Pancreas (tissue), 10 donors: ENCODE results near the gene PIK3CB. TPM values are rescaled to one million over a fixed set of nuclear protein-coding genes. Genes with fewer than 3 reads are reported as not detected.

Source experiments
- ATAC-seq, 4 donors: fragments of 200-7000 bp; cut with Tn5 transposase; one replicate each; pipeline versions ENCODE4 v1.8.0 to v1.9.1; 2020; ENCODE audit warnings: mild to moderate bottlenecking in 4 of 4, moderate library complexity in 4 of 4
- DNase-seq, 6 donors: peaks; one replicate each; pipeline ENCODE4 v3.0.0-alpha.2; 2020
- FAIRE-seq: peaks from 2 replicates; lab custom pipeline; 2012; peaks lifted over from hg19 to GRCh38; lab: Jason Lieb, UNC
- H3K27ac ChIP-seq, 4 donors: fragments of 200-600 bp; sonication (generic); 1 replicate in 3 of 4; 2 replicates in 1 of 4; pipeline versions ENCODE4 v1.5.0 to v1.8.0; 2020
- H3K27me3 ChIP-seq, 4 donors: fragments of 200-600 bp; one replicate each; pipeline ENCODE4 v1.8.0; 2021
- H3K36me3 ChIP-seq, 3 donors: fragments of 200-600 bp; sonication (generic) in 1 of 3; one replicate each; pipeline versions ENCODE4 v1.5.0 to v1.8.0; 2020 to 2021
- H3K4me1 ChIP-seq, 3 donors: fragments of 200-600 bp; one replicate each; pipeline ENCODE4 v1.8.0; 2021
- H3K4me3 ChIP-seq, 4 donors: fragments of 200-600 bp; sonication (generic) in 2 of 4; one replicate each; pipeline versions ENCODE4 v1.5.0 to v1.8.0; 2020 to 2021
- H3K9me3 ChIP-seq, 4 donors: fragments of 200-600 bp; one replicate each; pipeline ENCODE4 v1.8.0; 2021
- CTCF ChIP-seq, 4 donors: fragments of 200-600 bp; sonication (generic) in 3 of 4; IDR thresholded peaks; one replicate each; pipeline versions ENCODE4 v1.5.0 to v1.8.0; 2021; ENCODE audit warnings: antibody characterized with exemption in 4 of 4
- WGBS, 2 donors: extraction: QIAGEN DNeasy Blood & Tissue Kit; methylation state at CpG; one replicate each; pipeline ENCODE4 v1.1.7; 2013; 5-methylcytosine and 5-hydroxymethylcytosine counted together
- intact Hi-C, 3 donors: fragments of 100-400 bp; cut with DNase I; formaldehyde crosslinking; loops; one replicate each; pipeline versions ENCODE4 v1.11.1 to v1.14.2; 2022
- polyA plus RNA-seq, 2 donors: library from polyadenylated mRNA; stranded (reverse); fragments of 200-250 nt; gene quantifications; one replicate each; pipeline ENCODE4 v1.2.3, GENCODE V29; 2013
- total RNA-seq, 6 donors: library from RNA; stranded (reverse); fragmentation: NEBNext Ultra II Directional in 4 of 6; extraction: Animal tissue kit (Norgen Biotek cat#: 25700) in 4 of 6; gene quantifications; one replicate each; pipeline versions ENCODE4 v1.2.1 to v1.2.4, GENCODE V29; 2021 to 2023
- donor health status: healthy with polysubstance abuse.
- donor health status: DM: no; HTN: no; CAD: no; lungs with moderate emphysema.
- donor health status: DM: no; HTN: no; CAD: no.
- donor health status: control.
- donor health status: control.
- donor health status: Bipolar disorder and iron deficiency.
- donor health status: DM: yes; HTN: yes; CAD: no.
- donor health status: DM: no; HTN: no; CAD: no.
- donor health status: DM: no; HTN: no; CAD: no.
- donor health status: DM: yes; HTN: yes; CAD: no.

The PIK3CB gene
- total and polyA plus RNA-seq, 8 donors = 8.2 to 36.4 (median 24.4) TPM

- H3K27me3 ChIP-seq = no peaks in the 10 kb centered on the region
- WGBS, 2 donors = 96 to 97% methylated on average over 1 of the region's 1 CpG
Measured at GRCh38 chr3:138675393-138675792, 159.3 kb downstream of the PIK3CB start.

GRCh38 chr3:138673641-138674530, 160.8 kb downstream of the PIK3CB start:
- H3K4me1 ChIP-seq = peaks cover 7 to 44% (median 42%) of the 10 kb centered on the region in 3 donors
- no peak for DNase-seq
- WGBS, 2 donors = 49 to 62% methylated on average over 4 of the region's 4 CpGs
- peak; percentile 53 to 70 (median 66) for ATAC-seq
- no peak overlapping the region for H3K4me3 ChIP-seq
- peak overlapping the region in 2 of 4 donors; percentile 68 to 74 for H3K27ac ChIP-seq
- H3K9me3 ChIP-seq = no peaks in the 10 kb centered on the region
- no peaks in the 10 kb centered on the region for H3K36me3 ChIP-seq
- TF ChIP-seq CTCF (IDR thresholded peaks at IDR 0.05) = no peak
- H3K27me3 ChIP-seq = no peaks in the 10 kb centered on the region
- intact Hi-C loops = no loop called here
- FAIRE-seq = no peak

More at GRCh38 chr3:138675393-138675792, 159.3 kb downstream of the PIK3CB start:
- intact Hi-C loops = no loop called here
- Histone ChIP-seq H3K27ac (no peak overlapping the region), H3K9me3 (no peaks in the 10 kb centered on the region), H3K4me1 (peaks cover 6 to 39% (median 32%) of the 10 kb centered on the region in 3 donors), H3K36me3 (no peaks in the 10 kb centered on the region), H3K4me3 (no peak overlapping the region)
- ATAC-seq (no peak), DNase-seq (no peak), FAIRE-seq (no peak)
- no peak for TF ChIP-seq CTCF (IDR thresholded peaks at IDR 0.05)

GRCh38 chr3:138670407-138670806, 164.3 kb downstream of the PIK3CB start:
- no peak for TF ChIP-seq CTCF (IDR thresholded peaks at IDR 0.05)
- Histone ChIP-seq H3K4me1 (peaks cover 11 to 54% (median 41%) of the 10 kb centered on the region in 3 donors), H3K36me3 (no peaks in the 10 kb centered on the region), H3K4me3 (no peak overlapping the region), H3K9me3 (no peaks in the 10 kb centered on the region), H3K27ac (peak overlapping the region in 2 of 4 donors; percentile 4 to 6), H3K27me3 (no peaks in the 10 kb centered on the region)
- intact Hi-C loops = no loop called here
- DNase-seq (no peak), FAIRE-seq (no peak), ATAC-seq (peak; percentile 28 to 65 (median 52))

GRCh38 chr3:138668107-138668506, 166.6 kb downstream of the PIK3CB start:
- WGBS, 2 donors = 26 to 31% methylated on average over 1 of the region's 1 CpG
- no peak for TF ChIP-seq CTCF (IDR thresholded peaks at IDR 0.05)
- Histone ChIP-seq H3K27me3 (no peaks in the 10 kb centered on the region), H3K9me3 (no peaks in the 10 kb centered on the region), H3K27ac (peak overlapping the region in 2 of 4 donors; percentile 20 to 29), H3K4me1 (peaks cover 11 to 41% (median 38%) of the 10 kb centered on the region in 3 donors), H3K36me3 (peaks cover 0 to 16% (median 4%) of the 10 kb centered on the region in 3 donors), H3K4me3 (no peak overlapping the region)
- FAIRE-seq = no peak
- peak in 1 of 4 donors; percentile 13 for ATAC-seq
- intact Hi-C loops = no loop called here
- DNase-seq = no peak
